SK-N-SH (cell line): Measurements from ENCODE around the gene C6orf163.

Experiments used
- CHD2 ChIP-seq: fragments of 150-350 bp; IDR thresholded peaks from 2 replicates; pipeline ENCODE4 v1.6.1; 2018; ENCODE audit warnings: low read length; ENCODE audit not compliant: partially characterized antibody
- CTCF ChIP-seq: fragments of 200-600 bp; sonication (generic); IDR thresholded peaks from 2 replicates; pipeline ENCODE4 v1.6.1; 2017; ENCODE audit warnings: antibody characterized with exemption, mild to moderate bottlenecking, moderate library complexity
- ELF1 ChIP-seq: IDR thresholded peaks from 2 replicates; pipeline ENCODE4 v1.4.0; 2012
- EP300 ChIP-seq, 2 experiments: IDR thresholded peaks; 2 replicates each; pipeline versions ENCODE4 v1.4.0 to v1.6.1; 2012; ENCODE audit warnings: borderline replicate concordance in 1 of 2, low read depth in 1 of 2, low read length in 1 of 2
- IRF3 ChIP-seq: fragments of 150-350 bp; IDR thresholded peaks from 2 replicates; pipeline ENCODE4 v1.6.1; 2016; ENCODE audit warnings: mild to moderate bottlenecking, low read depth, low read length
- MXI1 ChIP-seq: IDR thresholded peaks from 2 replicates; pipeline ENCODE4 v1.6.1; 2012; ENCODE audit warnings: mild to moderate bottlenecking, low read depth, low read length, improper control_type of control experiment
- NFIC ChIP-seq: IDR thresholded peaks from 2 replicates; pipeline ENCODE4 v1.4.0; 2012; ENCODE audit warnings: borderline replicate concordance
- POLR2AphosphoS5 ChIP-seq: IDR thresholded peaks from 2 replicates; pipeline ENCODE4 v1.6.1; 2012; ENCODE audit warnings: low read depth, low read length
- RCOR1 ChIP-seq: fragments of 150-350 bp; IDR thresholded peaks from 2 replicates; pipeline ENCODE4 v1.6.1; 2017; ENCODE audit warnings: antibody characterized with exemption, low read length
- RFX5 ChIP-seq: IDR thresholded peaks from 2 replicates; pipeline ENCODE4 v1.6.1; 2012; ENCODE audit warnings: mild to moderate bottlenecking, improper control_type of control experiment, low read length
- SMC3 ChIP-seq: IDR thresholded peaks from 2 replicates; pipeline ENCODE4 v1.6.1; 2012; ENCODE audit warnings: low read depth, low read length, improper control_type of control experiment
- YY1 ChIP-seq: IDR thresholded peaks from 2 replicates; pipeline ENCODE4 v1.4.0; 2012; ENCODE audit warnings: low read depth, mild to moderate bottlenecking
- TF ChIP-seq, protein P1 (sequence below): IDR thresholded peaks from 2 replicates; pipeline ENCODE4 v1.4.0; 2012; ENCODE audit warnings: low read depth
- TF ChIP-seq, protein P2 (sequence below): IDR thresholded peaks from 2 replicates; pipeline ENCODE4 v1.4.0; 2012; ENCODE audit warnings: low read depth, borderline replicate concordance

GRCh38 chr6:87350516-87350915 lies 5.9 kb downstream of the C6orf163 start:
- TF ChIP-seq YY1 (no peak), CTCF (no peak), EP300 (IDR thresholded peaks at IDR 0.05; ENCODE audit: borderline replicate concordance in 1 of 2, low read depth in 1 of 2, low read length in 1 of 2) (no peak), ELF1 (no peak), POLR2AphosphoS5 (no peak), RFX5 (no peak), MXI1 (no peak), NFIC (no peak), RCOR1 (no peak), SMC3 (no peak), CHD2 (no peak), IRF3 (no peak)
- TF ChIP-seq, protein P1, sequence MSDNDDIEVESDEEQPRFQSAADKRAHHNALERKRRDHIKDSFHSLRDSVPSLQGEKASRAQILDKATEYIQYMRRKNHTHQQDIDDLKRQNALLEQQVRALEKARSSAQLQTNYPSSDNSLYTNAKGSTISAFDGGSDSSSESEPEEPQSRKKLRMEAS = no peak
- TF ChIP-seq, protein P2, sequence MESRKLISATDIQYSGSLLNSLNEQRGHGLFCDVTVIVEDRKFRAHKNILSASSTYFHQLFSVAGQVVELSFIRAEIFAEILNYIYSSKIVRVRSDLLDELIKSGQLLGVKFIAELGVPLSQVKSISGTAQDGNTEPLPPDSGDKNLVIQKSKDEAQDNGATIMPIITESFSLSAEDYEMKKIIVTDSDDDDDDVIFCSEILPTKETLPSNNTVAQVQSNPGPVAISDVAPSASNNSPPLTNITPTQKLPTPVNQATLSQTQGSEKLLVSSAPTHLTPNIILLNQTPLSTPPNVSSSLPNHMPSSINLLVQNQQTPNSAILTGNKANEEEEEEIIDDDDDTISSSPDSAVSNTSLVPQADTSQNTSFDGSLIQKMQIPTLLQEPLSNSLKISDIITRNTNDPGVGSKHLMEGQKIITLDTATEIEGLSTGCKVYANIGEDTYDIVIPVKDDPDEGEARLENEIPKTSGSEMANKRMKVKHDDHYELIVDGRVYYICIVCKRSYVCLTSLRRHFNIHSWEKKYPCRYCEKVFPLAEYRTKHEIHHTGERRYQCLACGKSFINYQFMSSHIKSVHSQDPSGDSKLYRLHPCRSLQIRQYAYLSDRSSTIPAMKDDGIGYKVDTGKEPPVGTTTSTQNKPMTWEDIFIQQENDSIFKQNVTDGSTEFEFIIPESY = no peak
